H1 (cell line): ENCODE measurements around the gene CACNA1E. TPM values are rescaled to one million over a fixed set of nuclear protein-coding genes. Genes with fewer than 3 reads are reported as not detected.

Source experiments
- ATF3 ChIP-seq: IDR thresholded peaks from 2 replicates; pipeline ENCODE4 v1.6.1; 2011; ENCODE audit warnings: low read depth, mild to moderate bottlenecking, low read length; ENCODE audit not compliant: insufficient read depth
- BRCA1 ChIP-seq: IDR thresholded peaks from 2 replicates; pipeline ENCODE4 v1.6.1; 2012; ENCODE audit warnings: low read depth, low read length, improper control_type of control experiment
- CHD2 ChIP-seq: IDR thresholded peaks from 2 replicates; pipeline ENCODE4 v1.6.1; 2012; ENCODE audit warnings: low read length, improper control_type of control experiment
- CREB1 ChIP-seq: IDR thresholded peaks from 2 replicates; pipeline ENCODE4 v1.6.1; 2012; ENCODE audit warnings: inconsistent platforms
- KDM1A ChIP-seq: fragments of 200-600, 300-600 bp; sonication (generic); IDR thresholded peaks from 2 replicates; pipeline ENCODE4 v1.7.1; 2016; ENCODE audit warnings: mild to moderate bottlenecking, low read length, borderline replicate concordance
- RAD21 ChIP-seq, 2 experiments: IDR thresholded peaks in 1 of 2; conservative IDR thresholded peaks in 1 of 2; 2 replicates each; pipeline ENCODE4 v1.6.1; 2011; ENCODE audit warnings: low read depth in 2 of 2, low read length in 2 of 2, improper control_type of control experiment in 1 of 2, inconsistent platforms in 1 of 2, mild to moderate bottlenecking in 1 of 2, moderate library complexity in 1 of 2
- SP1 ChIP-seq: IDR thresholded peaks from 2 replicates; pipeline ENCODE4 v1.6.1; 2011; ENCODE audit warnings: low read depth, low read length
- SP2 ChIP-seq: IDR thresholded peaks from 2 replicates; pipeline ENCODE4 v1.6.1; 2012; ENCODE audit warnings: mild to moderate bottlenecking, low read length, inconsistent platforms
- polyA plus RNA-seq, 7 experiments: library from polyadenylated mRNA; depleted of rRNA in 3 of 7; stranded (reverse) in 5 of 7; unstranded in 2 of 7; fragments of >200 nt in 5 of 7; fragments of 200-250 nt in 2 of 7; gene quantifications; 1 replicate in 5 of 7; 2 replicates in 1 of 7; 4 replicates in 1 of 7; pipeline versions ENCODE4 v1.2.1 to v1.2.3, GENCODE V29; 2011 to 2013; ENCODE audit warnings: missing spikeins in 2 of 7, mixed read lengths in 2 of 7
- total RNA-seq: library from RNA; stranded (reverse); fragmentation: NEBNext Ultra II Directional; extraction: Animal tissue kit (Norgen Biotek cat#: 25700); gene quantifications from 2 replicates; pipeline ENCODE4 v1.2.1, GENCODE V29; 2021

CACNA1E gene
- total and polyA plus RNA-seq, 2 of the 8 experiments (the other 6 are each of a cell fraction or from before 2014, with no cell fraction given), result 0.98 to 1.3 TPM

- no peak for TF ChIP-seq CHD2
- no peak for TF ChIP-seq BRCA1
- no peak for TF ChIP-seq SP2
- TF ChIP-seq CREB1, result no peak
- TF ChIP-seq KDM1A, result no peak
- no peak for TF ChIP-seq SP1
- TF ChIP-seq RAD21 (IDR thresholded peaks at IDR 0.05 in 1 of 2, conservative IDR thresholded peaks at IDR 0.05 in 1 of 2; ENCODE audit: low read depth in 2 of 2, low read length in 2 of 2), result peak; percentile 28 to 49; a peak in 3 of 4 replicates
- TF ChIP-seq ATF3, result no peak
These were observed 31.3 kb downstream of the CACNA1E start (continued) for GRCh38 chr1:181514298-181515290.
